HG02763 (cell line): ENCODE results near the gene FAM78B.
A peak's percentile ranks its signal among the peaks of the same experiment; 100 is the strongest.

Experiments used
- ATAC-seq: cut with Tn5 transposase; IDR thresholded peaks from one replicate; pipeline ENCODE4 v1.9.1; 2021; ENCODE audit warnings: mild to moderate bottlenecking, moderate library complexity; ENCODE audit not compliant: unreplicated experiment

The FAM78B gene, protein sequence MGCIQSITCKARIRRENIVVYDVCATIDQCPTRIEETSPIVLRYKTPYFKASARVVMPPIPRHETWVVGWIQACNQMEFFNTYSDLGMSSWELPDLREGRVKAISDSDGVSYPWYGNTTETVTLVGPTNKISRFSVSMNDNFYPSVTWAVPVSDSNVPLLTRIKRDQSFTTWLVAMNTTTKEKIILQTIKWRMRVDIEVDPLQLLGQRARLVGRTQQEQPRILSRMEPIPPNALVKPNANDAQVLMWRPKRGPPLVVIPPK

DNA sequence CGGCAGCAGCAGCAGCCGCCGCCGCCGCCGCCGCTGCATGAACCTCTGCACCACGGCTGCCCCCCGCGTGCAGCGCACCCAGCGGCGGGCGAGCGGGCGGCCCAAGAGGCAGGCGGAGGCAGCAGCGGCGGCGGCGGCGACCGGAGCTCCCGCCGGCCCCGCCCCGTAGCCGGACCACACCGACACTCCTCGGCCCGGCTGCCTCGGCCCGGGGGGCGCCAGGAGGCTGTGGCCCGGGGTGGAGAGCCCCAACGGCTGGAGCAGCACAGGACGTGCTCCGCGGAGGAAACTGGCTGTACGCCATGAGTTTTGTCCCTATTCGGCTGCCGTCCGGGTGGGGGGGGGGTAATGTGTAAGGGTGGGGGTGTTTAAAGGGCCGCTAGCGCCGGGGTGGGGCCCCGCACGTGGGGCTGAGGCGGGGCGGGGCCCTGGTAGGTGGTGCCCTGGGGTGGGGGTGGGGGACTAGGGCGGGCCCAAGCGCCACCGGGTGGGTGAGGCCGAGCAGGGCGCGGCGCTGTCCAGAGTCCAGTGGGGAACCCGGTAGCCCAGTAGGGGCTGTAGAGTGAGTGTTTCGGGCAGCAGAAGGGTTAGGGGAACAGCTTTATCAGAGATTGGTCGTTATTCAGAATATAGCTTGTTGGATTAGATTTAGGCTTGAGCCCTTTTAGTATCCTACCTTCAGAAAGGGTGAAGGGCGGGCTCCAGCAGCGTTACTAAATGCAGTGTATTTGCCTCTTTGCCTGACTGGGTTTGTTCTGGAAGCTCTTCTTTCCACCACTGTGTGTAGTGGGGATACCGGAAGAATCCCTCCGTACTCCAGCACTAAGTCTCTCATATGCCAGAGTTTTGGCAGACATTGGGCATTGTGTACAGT lies at the start of gene FAM78B:
Gene FAM78B, minus strand, starts transcription at position 304 of the 874 bp plus-strand sequence. CDS start 753 bp downstream, outside the sequence.
- ATAC-seq = peak; percentile 46

DNA sequence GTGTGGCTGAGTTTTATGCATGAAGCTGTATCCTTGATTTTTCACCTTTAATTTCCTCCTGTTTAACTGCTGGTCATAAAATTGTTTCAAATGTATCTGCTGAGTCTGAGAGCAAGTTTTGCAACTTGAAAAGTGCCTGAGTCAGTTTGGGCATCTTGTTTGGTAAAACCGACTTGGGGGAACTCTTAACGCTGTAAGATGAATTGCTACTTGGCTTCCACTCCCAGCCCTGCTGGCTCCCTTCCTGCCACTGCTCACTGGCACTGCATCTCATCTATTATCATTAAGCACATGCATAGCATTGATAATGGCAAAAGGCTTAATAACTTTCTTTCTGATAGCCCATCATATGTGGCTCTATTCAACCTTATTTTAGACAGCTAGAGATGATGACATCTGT lies 35.7 kb upstream of the FAM78B start:
- no peak for ATAC-seq

DNA sequence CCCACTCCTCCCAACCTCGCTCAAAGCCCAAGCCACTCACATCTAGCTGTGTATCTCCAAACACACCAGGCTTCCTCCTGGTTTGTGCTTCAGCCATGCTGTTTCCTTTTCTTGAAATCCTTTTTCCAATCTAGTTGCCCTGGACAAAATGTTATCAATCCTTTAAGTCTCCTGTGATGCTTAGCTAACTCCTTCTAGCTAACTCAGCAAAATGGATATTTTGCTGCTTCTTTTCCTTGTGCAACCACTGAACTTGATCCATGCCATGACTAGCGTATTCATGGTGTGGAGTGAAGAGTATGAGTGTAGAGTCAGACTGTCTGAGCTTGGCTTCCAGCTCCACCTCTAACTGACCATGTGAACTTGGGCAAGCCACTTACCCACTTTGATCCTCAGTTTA lies 33.9 kb upstream of the FAM78B start:
- ATAC-seq = no peak

DNA sequence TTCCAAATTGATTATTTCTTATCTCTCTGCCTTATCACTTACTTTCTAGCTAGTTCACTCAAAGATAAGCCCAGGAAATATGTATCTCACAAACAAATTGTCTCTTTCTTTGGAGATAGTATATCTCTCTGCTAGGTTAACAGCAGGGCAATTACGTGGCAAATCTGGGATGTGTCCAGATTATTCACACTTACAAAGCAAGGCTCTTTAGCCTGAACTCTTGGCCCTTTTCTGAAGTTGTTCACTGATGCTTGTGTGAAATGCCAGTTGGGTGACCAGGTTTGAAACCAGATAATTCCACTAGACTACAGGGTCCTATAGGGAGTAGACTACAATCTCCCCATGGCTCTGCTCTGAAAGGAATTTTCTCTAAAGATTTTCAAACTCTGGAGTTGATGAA lies 30.8 kb upstream of the FAM78B start:
- no peak for ATAC-seq

DNA sequence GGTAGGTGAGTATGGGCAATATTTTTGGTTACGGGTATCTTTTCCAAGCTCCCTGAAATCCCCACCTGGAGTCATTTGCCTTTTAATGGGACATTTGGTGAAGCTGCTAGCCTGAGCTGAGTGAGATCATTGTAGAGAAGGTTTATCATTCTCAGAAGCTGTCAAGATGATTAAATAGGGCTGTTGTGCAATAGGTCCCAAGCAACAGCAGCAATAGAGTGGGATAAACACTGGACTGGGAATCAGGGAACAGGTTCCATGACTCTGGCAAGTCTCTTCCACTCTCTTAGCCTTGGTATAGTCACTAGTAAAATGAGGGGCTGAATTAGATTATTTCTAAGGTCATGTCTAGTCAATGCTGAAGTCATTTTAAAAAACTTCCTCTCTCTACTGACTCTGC lies 30.3 kb upstream of the FAM78B start:
- no peak for ATAC-seq

DNA sequence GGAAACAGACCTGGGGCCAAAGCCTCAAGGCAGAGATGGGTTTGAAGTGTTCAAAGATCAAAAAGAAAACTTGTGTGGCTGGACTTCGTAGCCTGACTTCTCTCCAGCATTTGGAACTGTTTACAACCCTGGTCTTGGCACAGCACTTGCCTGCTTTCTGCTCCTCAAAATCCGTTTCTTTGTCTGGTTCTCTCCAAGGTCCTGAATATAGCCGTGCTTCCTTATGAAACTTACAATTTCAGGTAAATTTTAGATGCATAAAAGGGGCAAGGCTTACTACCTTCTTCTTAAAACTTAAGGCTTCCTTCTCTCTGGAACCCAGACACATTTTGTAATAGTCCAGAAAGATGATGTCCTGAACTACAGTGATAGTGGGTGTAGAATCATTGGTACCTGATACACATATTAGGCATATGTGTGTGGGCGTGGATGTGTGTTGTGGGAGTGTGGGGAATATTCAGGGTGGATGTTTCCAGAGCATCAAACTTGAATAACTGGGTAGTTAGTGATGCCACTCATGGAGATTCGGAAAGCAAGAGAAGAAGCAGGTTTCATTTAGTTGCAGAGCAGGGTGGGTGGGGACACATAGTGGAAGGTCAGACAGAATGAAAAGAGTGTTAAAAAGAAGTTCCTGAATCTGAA lies 26.4 kb upstream of the FAM78B start:
- ATAC-seq = no peak

DNA sequence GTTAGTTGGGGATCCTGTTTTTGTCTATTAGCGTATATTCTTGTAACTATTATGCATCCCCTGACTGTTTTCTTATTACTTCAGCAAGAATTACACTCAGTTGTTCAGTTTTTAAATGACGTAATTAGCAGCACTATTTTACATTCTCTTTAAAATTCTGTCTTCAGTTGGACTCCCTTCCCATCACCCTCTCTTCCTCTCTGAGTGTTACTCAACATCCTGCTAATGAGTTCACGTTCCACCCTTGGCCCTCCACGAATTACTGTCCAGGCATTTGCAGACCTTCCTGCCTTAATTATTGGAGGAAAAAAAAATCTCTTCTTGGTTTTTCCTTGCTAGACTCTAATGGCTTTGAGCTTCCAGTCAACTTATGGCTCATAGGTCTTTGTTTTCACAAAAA lies 23.6 kb upstream of the FAM78B start:
- no peak for ATAC-seq

DNA sequence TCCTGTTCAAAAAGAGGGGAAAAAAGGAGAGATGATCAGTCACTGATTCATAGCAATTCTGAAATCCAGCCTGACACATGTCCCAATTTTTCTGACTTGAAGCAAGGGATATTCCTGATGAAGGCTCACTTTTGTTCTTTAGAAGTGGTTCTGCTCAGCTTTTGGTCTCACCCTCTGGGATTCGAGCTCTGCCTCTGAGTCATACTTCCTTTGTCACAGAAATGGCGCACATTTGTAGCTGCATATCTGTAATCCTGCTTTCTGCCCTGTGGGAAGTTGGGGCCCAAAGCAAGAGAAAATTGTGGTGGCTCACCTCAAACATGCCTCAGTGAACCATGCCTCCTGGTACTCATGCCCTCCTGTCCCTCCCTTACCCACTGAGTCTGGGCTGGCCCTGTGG lies 22.3 kb upstream of the FAM78B start:
- no peak for ATAC-seq

DNA sequence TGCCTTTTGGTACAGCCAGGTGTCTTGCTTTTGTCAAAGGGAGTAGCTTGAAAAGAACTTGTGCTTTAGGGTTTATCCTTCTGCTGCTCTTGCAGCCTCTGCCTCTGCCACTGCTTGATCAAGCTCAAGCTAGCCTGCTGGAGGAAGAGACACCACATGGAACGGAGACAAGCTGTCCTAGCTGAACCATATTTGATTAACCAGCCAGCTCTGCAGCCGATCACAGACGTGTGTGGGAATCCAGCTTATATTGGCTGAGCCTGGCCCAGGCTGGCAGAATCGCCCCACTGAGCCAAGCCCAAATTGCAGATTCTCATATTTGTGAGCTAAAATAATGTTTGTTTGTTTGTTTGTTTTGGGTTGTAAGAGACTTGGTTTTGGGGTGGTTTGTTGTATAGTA lies 18.7 kb upstream of the FAM78B start:
- ATAC-seq = no peak

DNA sequence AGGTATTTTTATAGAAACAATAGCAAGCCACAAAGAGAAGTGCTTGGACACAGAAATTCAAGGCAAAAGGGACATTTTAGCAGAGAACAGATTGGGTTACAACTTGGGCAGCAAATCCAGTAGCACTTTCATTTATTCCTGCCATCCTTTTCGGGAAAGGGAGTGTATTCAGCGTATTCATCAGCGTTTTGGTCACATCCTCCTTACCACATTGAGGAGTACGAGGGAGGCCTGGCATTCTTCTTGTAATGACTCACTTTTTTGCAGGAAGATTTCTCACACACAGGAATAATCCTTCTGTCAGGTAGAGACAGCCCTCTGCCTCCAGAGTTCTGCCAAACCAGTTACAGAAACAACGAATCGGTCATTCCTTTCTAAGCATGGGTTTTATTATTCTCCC lies 18.1 kb upstream of the FAM78B start:
- no peak for ATAC-seq

DNA sequence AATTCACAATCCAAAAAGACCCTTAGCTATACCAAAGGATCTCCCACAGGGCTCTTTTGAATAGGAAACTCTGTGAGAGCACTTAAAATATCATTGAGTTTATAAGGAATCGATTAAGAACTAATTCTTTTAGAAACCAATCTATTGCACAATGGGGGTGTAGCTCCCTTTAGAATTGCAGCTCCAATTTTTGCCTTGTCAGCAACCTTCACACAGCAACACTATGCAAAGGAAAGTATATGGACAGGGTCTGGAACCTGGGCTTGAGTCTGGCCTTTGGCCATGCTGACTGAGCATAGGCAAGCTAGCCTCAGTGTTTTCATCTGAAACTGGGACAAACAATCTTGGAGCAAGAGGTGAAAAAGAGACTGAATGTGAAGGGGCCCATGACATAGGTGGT lies 17.2 kb upstream of the FAM78B start:
- no peak for ATAC-seq

DNA sequence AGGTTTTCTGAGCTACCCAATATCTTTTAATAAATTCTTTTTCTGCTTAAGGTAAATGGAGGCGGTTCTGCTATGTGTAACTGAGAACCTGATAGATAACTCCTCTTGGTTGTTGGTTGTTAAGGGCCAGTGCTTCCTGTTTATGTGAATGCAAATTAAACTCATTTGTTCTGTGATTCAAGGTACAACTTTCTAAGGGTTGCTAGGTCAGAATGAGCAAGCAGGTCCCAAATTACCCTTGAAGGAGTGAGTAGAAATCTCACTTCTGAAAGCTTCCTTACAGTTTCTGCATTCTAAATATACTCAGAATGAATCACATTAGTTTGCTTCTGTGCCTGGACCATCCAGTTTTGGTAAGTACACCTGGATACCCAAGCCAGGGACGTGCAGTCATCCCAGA lies 15.5 kb upstream of the FAM78B start:
- no peak for ATAC-seq

DNA sequence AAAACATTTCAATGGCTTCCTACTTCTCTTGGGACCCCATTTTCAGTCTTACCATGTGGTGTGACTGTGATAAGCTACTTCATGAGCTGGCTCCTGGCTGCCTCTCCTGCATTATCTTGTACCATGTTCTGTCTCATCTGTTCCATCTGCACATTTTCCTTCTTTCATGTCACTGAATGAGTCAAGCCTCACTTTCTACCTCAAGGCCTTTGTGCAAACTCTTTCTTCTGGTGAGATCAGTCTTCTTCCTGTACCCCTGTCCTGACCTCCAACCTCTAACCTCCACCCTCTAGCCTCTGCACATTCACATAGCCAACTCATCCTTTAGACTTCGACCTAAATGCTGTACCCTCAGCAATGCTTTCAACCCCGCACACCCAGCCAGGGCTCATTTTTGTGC lies 9.6 kb upstream of the FAM78B start:
- ATAC-seq = no peak

DNA sequence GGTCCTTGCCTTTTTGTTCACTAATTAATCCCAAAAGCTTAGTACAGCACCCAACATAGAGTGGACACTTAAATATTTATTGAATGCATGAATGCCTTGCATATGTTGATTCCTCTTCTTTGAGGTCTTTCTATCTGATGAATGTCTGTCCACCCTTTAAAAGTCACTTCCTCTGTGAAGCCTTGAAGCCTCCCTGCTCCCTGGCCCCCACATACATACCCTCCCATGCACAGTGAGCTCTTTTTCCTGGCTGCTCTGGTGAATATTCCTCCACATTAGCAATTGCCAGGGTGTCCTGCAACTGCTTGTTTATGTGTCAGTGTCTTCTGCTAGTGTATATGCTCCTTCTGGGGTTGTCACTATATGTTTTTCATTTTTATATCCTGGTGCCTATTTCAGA lies 8.2 kb upstream of the FAM78B start:
- ATAC-seq = no peak

DNA sequence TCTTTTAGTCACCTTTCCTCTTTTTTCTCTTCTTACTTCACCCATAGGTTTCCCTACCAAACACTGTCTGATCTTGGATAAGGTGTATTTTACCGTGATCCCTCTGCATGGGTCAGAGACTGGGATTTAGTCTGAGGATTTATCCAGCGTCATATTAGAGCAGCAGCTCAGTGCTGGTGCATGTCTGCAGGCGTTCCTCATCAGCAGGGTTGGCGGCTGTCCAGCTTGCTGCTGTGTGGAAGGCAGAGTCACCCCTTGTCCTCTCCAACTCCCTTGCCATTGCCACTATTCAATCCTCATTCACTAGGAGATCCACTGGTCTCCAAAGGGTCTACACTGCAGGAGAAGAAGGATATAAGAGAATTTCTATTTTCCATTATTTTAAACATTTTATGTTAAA lies 7.3 kb upstream of the FAM78B start:
- ATAC-seq = no peak

DNA sequence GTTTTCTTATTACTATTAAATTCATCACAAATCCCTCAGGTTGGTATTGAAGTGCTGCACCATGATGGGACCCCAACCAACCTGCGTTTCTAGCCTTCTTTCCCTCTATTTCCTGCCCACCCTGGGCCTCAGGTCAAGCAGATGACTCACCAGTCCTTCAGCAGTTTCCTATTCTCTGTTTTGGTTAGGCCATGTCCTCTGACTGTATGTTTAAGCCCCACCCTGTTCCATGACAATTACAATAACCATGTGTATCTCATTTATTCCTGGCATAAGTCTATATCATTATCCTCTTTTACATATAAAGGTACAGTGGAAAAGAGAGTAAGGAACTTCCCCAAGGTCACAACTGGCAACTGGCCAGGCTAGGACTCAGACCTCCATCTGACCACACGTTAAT lies 5.3 kb upstream of the FAM78B start:
- ATAC-seq = no peak

DNA sequence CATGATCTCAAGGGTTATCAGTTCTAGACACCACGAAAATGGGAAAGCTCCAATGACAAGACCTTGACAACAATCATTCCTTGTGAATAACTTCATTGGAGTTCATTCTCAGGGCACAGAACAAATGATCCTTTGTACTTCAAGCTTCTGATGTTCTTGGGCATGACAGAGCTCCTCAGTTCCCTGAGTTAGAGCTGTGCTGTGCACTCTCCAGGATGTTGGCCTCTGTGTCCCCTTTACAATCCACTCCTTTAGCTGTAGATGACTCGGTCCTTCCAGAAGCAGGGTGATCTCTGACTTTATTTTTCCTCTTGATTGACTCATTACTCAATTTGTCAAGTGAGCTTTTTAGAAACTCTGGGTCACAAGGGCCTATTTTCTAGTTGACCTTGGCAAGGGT lies 3.9 kb upstream of the FAM78B start:
- no peak for ATAC-seq

DNA sequence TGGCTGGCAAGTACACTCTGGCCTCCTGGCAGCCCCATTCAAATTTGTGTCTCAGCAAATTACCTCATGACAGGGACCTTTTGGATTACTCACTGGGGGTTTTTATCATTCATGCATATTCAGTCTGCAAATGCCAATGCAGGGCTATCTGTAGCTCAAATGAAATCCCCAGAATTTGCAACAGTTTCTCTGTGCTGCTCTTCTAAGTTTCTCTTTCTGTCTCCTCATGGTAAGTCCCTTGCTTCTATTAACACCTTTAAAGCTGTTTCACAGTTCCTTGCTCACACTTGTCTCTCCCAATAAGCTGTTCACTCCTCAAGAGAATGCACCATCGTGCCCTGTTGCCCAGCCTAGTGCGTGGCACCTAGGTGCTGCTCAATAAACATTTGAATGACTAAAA lies 3.3 kb upstream of the FAM78B start:
- ATAC-seq = peak; percentile 51

DNA sequence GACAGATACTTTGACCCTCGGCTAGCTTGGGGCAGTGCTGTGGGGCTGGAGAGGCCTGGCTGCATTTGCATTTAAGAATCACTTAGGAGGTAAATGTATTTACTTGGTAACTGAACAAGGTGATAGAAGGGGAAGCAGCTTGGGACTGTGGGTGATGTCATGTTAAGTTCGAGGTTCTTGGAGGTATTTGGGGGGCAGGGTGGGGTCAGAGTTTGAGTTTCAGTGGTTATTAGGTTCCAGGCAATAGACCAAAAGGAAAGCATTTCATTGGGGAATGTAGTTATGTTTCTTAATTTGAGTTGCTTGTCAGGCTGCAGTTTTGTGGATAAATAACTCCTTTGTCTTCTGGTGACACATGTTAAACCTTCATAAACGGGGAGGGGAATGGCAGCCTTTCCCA lies 2.4 kb upstream of the FAM78B start:
- no peak for ATAC-seq

DNA sequence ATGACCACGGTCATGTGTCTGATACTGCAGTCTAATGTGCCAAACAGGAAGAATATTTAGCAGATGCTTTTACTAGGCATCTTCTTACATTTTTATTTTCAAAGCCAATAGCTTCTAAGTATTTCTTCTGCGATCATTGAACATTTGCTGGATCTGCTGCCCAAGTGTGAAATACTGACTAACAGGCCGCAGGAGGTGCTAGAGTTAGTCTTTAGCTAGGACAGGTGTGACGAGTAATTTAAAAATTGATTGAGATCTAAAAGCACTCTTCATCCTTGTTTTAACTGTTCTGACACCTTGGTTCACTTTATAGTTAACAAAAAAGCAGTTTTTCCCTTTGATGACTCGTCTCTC lies 748 bp upstream of the FAM78B start:
- ATAC-seq = no peak

DNA sequence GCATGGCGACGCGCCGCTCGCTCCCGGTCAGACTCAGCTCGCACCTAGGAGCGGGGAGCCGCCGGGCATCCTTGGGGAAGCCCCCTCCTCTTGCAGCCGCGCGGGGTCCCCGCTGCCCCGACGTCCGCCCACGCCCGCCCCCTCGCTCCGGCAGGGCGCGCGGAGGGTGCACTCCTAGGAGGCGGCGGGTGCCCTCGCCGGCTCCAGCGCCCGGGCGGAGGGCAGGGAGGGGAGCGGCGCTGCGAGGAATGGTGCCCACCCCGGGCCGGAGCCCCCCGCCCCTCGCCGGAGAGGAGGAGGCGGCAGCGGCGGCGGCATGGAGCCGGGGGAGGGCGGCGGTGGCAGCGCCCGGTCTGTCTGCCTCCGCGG lies 488 bp downstream of the FAM78B start:
- peak; percentile 10 for ATAC-seq

DNA sequence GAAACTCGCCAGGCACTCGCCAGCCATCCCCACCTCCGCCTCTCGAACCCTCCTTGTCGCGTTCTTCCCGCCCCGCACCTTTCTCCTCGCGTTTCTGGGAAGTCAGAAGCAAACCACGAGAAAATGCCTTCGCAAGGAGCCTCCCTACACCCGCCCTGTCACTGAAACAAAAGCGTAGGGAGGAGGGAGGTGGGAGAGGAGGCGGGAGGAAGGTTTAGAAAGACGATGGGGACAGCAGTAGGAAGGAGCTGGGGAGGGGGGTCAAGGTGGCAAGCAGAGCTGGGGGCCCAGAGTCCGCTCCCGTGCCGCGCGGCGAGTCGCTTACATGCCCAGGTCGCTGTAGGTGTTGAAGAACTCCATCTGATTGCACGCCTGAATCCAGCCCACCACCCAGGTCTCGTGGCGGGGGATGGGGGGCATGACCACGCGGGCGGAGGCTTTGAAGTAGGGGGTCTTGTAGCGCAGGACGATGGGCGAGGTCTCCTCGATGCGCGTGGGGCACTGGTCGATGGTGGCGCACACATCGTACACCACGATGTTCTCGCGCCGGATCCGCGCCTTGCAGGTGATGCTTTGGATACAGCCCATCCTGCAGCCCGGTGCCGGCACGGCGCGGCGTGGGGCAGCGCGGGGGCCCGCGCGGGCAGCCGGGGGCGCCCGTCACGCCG lies 1.0 kb downstream of the FAM78B start:
- peak; percentile 8 for ATAC-seq
